NB4 (cell line): Measurements from ENCODE around the gene BMP7.

Experiments used
- CTCF ChIP-seq: IDR thresholded peaks from one replicate; pipeline ENCODE4 v1.5.1; 2012; ENCODE audit warnings: low read depth, low read length
- MAX ChIP-seq: IDR thresholded peaks from 2 replicates; pipeline ENCODE4 v1.6.1; 2011; ENCODE audit warnings: low read depth, low read length
- POLR2A ChIP-seq: IDR thresholded peaks from 2 replicates; pipeline ENCODE4 v1.6.1; 2011; ENCODE audit warnings: mild to moderate bottlenecking; ENCODE audit not compliant: insufficient read length; ENCODE audit errors: extremely low read depth

DNA sequence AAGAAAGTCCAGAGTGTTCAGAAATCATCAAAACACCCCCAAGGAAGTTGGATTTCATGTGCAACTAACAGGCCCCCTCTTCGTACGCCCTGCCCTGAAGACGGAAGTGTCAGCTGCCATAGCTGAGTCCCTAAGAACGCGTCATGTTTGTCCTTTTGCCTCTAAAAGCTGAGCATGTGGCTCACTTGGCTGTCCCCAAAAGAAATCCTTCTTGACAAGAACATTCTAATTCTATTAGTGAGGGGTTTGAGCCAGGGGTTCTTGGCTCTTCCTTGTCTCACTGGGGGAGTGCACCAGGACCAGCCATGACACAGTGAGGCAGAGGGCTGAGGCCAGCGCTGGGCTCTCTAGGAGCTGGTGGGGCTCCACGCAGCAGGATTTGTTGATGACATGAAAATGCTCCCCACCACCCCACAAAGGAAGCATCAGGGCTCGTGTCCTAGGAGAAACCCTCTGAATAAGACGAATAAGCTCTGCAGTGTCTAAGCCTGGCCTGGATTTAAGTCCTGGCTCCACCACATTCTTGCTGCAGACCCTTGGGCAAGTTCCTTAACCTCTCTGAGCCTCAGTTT is 43.2 kb upstream of the BMP7 start:
- TF ChIP-seq CTCF (no peak), MAX (no peak), POLR2A (no peak)
